ENCODE measurements around the gene TFIP11.

TFIP11 gene

GRCh38 chr22:26485806-26486390, 26.4 kb downstream of the TFIP11 start:
- WGBS (ENCODE audit: insufficient coverage): no CpG with 5 or more reads among the region's 3 CpGs
- peak; percentile 30 to 75 (median 57) for DNase-seq
- H3K4me1 ChIP-seq (ENCODE audit: control extremely low read depth in 1 of 4, control insufficient read depth in 4 of 4, insufficient read depth in 4 of 4, low read length in 3 of 4): peaks cover 27 to 41% (median 37%) of the 10 kb centered on the region in 4 experiments
- H3K27ac ChIP-seq (ENCODE audit: insufficient read depth in 1 of 2, low read depth in 1 of 2, low read length in 2 of 2, poor library complexity in 1 of 2, severe bottlenecking in 2 of 2): peak overlapping the region in 1 of 2 experiments; percentile 31
- H3K36me3 ChIP-seq (ENCODE audit: control insufficient read depth in 4 of 4, insufficient read depth in 4 of 4, low read length in 3 of 4): peaks cover 6 to 55% (median 23%) of the 10 kb centered on the region in 4 experiments
- ChIA-PET POLR2A (no interaction called here), CTCF (interaction anchor here (1.0 to 3.5 kb wide), 2 partner anchors 9 to 16 kb away, joined by 3 to 11 read pairs; no protein-coding TSS in a partner anchor)
- H3K9me3 ChIP-seq (ENCODE audit: control extremely low read depth in 1 of 5, control insufficient read depth in 4 of 5, insufficient read depth in 2 of 5, low read depth in 1 of 5, low read length in 4 of 5): no peaks in the 10 kb centered on the region
- H3K27me3 ChIP-seq (replicated peaks in 2 of 5; ENCODE audit: control insufficient read depth in 4 of 5, insufficient read depth in 5 of 5, low read length in 4 of 5): no peaks in the 10 kb centered on the region
- H3K4me3 ChIP-seq (ENCODE audit: control insufficient read depth in 1 of 7, extremely low read depth in 1 of 7, insufficient read depth in 4 of 7, low read depth in 2 of 7, low read length in 6 of 7): no peak overlapping the region

GRCh38 chr22:26485013-26485412, 27.3 kb downstream of the TFIP11 start:
- H3K27ac ChIP-seq (ENCODE audit: insufficient read depth in 1 of 2, low read depth in 1 of 2, low read length in 2 of 2, poor library complexity in 1 of 2, severe bottlenecking in 2 of 2): peak overlapping the region in 1 of 2 experiments; percentile 28

GRCh38 chr22:26484360-26484706, 27.9 kb downstream of the TFIP11 start:
- peaks cover 39 to 57% (median 52%) of the 10 kb centered on the region in 4 experiments for H3K4me1 ChIP-seq (ENCODE audit: control extremely low read depth in 1 of 4, control insufficient read depth in 4 of 4, insufficient read depth in 4 of 4, low read length in 3 of 4)
- 3% methylated on average over 3 of the region's 6 CpGs for WGBS (ENCODE audit: insufficient coverage)
- CTCF ChIA-PET: interaction anchor here (1.0 to 3.5 kb wide), 5 partner anchors 10 to 182 kb away, joined by 3 to 11 read pairs (median 4); no protein-coding TSS in a partner anchor
- peak in 2 of 3 donors; percentile 53 to 64 for DNase-seq
- peak overlapping the region in 6 of 7 experiments; percentile 73 to 98 (median 86) for H3K4me3 ChIP-seq (ENCODE audit: control insufficient read depth in 1 of 7, extremely low read depth in 1 of 7, insufficient read depth in 4 of 7, low read depth in 2 of 7, low read length in 6 of 7)
- POLR2A ChIA-PET: interaction anchor here (1.8 kb wide), 1 partner anchor 14 kb away, joined by 8 read pairs; no protein-coding TSS in a partner anchor
- H3K9me3 ChIP-seq (ENCODE audit: control extremely low read depth in 1 of 5, control insufficient read depth in 4 of 5, insufficient read depth in 2 of 5, low read depth in 1 of 5, low read length in 4 of 5): no peaks in the 10 kb centered on the region
- H3K36me3 ChIP-seq (ENCODE audit: control insufficient read depth in 4 of 4, insufficient read depth in 4 of 4, low read length in 3 of 4): peaks cover under 1 to 41% (median 12%) of the 10 kb centered on the region in 4 experiments
- no peaks in the 10 kb centered on the region for H3K27me3 ChIP-seq (replicated peaks in 2 of 5; ENCODE audit: control insufficient read depth in 4 of 5, insufficient read depth in 5 of 5, low read length in 4 of 5)
- H3K27ac ChIP-seq (ENCODE audit: insufficient read depth in 1 of 2, low read depth in 1 of 2, low read length in 2 of 2, poor library complexity in 1 of 2, severe bottlenecking in 2 of 2): peak overlapping the region in 1 of 2 experiments; percentile 96

More at GRCh38 chr22:26485013-26485412, 27.3 kb downstream of the TFIP11 start:
- Histone ChIP-seq H3K9me3 (ENCODE audit: control extremely low read depth in 1 of 5, control insufficient read depth in 4 of 5, insufficient read depth in 2 of 5, low read depth in 1 of 5, low read length in 4 of 5) (no peaks in the 10 kb centered on the region), H3K4me1 (ENCODE audit: control extremely low read depth in 1 of 4, control insufficient read depth in 4 of 4, insufficient read depth in 4 of 4, low read length in 3 of 4) (peaks cover 35 to 50% (median 45%) of the 10 kb centered on the region in 4 experiments), H3K36me3 (ENCODE audit: control insufficient read depth in 4 of 4, insufficient read depth in 4 of 4, low read length in 3 of 4) (peaks cover 3 to 47% (median 16%) of the 10 kb centered on the region in 4 experiments), H3K27me3 (replicated peaks in 2 of 5; ENCODE audit: control insufficient read depth in 4 of 5, insufficient read depth in 5 of 5, low read length in 4 of 5) (no peaks in the 10 kb centered on the region), H3K4me3 (ENCODE audit: control insufficient read depth in 1 of 7, extremely low read depth in 1 of 7, insufficient read depth in 4 of 7, low read depth in 2 of 7, low read length in 6 of 7) (peak overlapping the region in 3 of 7 experiments; percentile 19 to 98 (median 82))
- no peak for DNase-seq
- POLR2A ChIA-PET: interaction anchor here (1.8 kb wide), 1 partner anchor 13 kb away, joined by 8 read pairs; no protein-coding TSS in a partner anchor
- CTCF ChIA-PET: interaction anchor here (1.0 to 3.5 kb wide), 4 partner anchors 10 to 17 kb away, joined by 3 to 11 read pairs (median 4); no protein-coding TSS in a partner anchor
- WGBS (ENCODE audit: insufficient coverage): 77% methylated on average over 7 of the region's 7 CpGs

- POLR2A ChIA-PET: interaction anchor here (0.8 to 1.8 kb wide), 4 partner anchors 8 to 89 kb away, joined by 3 to 8 read pairs (median 4); no protein-coding TSS in a partner anchor
- no peaks in the 10 kb centered on the region for H3K27me3 ChIP-seq (replicated peaks in 2 of 5; ENCODE audit: control insufficient read depth in 4 of 5, insufficient read depth in 5 of 5, low read length in 4 of 5)
- H3K4me3 ChIP-seq (ENCODE audit: control insufficient read depth in 1 of 7, extremely low read depth in 1 of 7, insufficient read depth in 4 of 7, low read depth in 2 of 7, low read length in 6 of 7): peak within 1 kb of the TSS; percentile 64 to 98 (median 82)
- WGBS (ENCODE audit: insufficient coverage): under 1% methylated on average over 69 of the region's 85 CpGs
- H3K9me3 ChIP-seq (ENCODE audit: control extremely low read depth in 1 of 5, control insufficient read depth in 4 of 5, insufficient read depth in 2 of 5, low read depth in 1 of 5, low read length in 4 of 5): no peaks in the 10 kb centered on the region
- peaks cover 43 to 63% (median 58%) of the 10 kb centered on the region in 4 experiments for H3K4me1 ChIP-seq (ENCODE audit: control extremely low read depth in 1 of 4, control insufficient read depth in 4 of 4, insufficient read depth in 4 of 4, low read length in 3 of 4)
- peak within 1 kb of the TSS; percentile 93 to 96 for H3K27ac ChIP-seq (ENCODE audit: insufficient read depth in 1 of 2, low read depth in 1 of 2, low read length in 2 of 2, poor library complexity in 1 of 2, severe bottlenecking in 2 of 2)
- CTCF ChIA-PET: interaction anchor here (0.9 to 3.5 kb wide), 10 partner anchors 9 to 182 kb away, joined by 3 to 11 read pairs (median 4); no protein-coding TSS in a partner anchor
- DNase-seq: peak; percentile 92 to 96 (median 96)
- H3K36me3 ChIP-seq (ENCODE audit: control insufficient read depth in 4 of 4, insufficient read depth in 4 of 4, low read length in 3 of 4): peaks cover 0 to 34% (median 8%) of the 10 kb centered on the region in 4 experiments
Observed at GRCh38 chr22:26483439-26484359, 28.6 kb downstream of the TFIP11 start, which contains the start of the genes HPS4 and SRRD. TSS of gene HPS4 (minus strand) at chr22:26483783. CDS start at chr22:26481762, 2,021 bp downstream. TSS of gene SRRD (plus strand) at chr22:26483877. CDS start at chr22:26483891, 14 bp downstream.

- Histone ChIP-seq H3K4me1 (ENCODE audit: control extremely low read depth in 1 of 4, control insufficient read depth in 4 of 4, insufficient read depth in 4 of 4, low read length in 3 of 4) (peaks cover 46 to 70% (median 64%) of the 10 kb centered on the region in 4 experiments), H3K27ac (ENCODE audit: insufficient read depth in 1 of 2, low read depth in 1 of 2, low read length in 2 of 2, poor library complexity in 1 of 2, severe bottlenecking in 2 of 2) (peak overlapping the region; percentile 93 to 96), H3K27me3 (replicated peaks in 2 of 5; ENCODE audit: control insufficient read depth in 4 of 5, insufficient read depth in 5 of 5, low read length in 4 of 5) (no peaks in the 10 kb centered on the region), H3K9me3 (ENCODE audit: control extremely low read depth in 1 of 5, control insufficient read depth in 4 of 5, insufficient read depth in 2 of 5, low read depth in 1 of 5, low read length in 4 of 5) (no peaks in the 10 kb centered on the region), H3K4me3 (ENCODE audit: control insufficient read depth in 1 of 7, extremely low read depth in 1 of 7, insufficient read depth in 4 of 7, low read depth in 2 of 7, low read length in 6 of 7) (peak overlapping the region; percentile 64 to 98 (median 82)), H3K36me3 (ENCODE audit: control insufficient read depth in 4 of 4, insufficient read depth in 4 of 4, low read length in 3 of 4) (peaks cover 0 to 29% (median 3%) of the 10 kb centered on the region in 4 experiments)
- WGBS (ENCODE audit: insufficient coverage): 0% methylated on average over 6 of the region's 7 CpGs
- CTCF ChIA-PET: interaction anchor here (0.9 to 3.5 kb wide), 8 partner anchors 10 to 183 kb away, joined by 3 to 11 read pairs (median 4); no protein-coding TSS in a partner anchor
- DNase-seq: no peak
- POLR2A ChIA-PET: interaction anchor here (0.8 to 1.8 kb wide), 4 partner anchors 9 to 90 kb away, joined by 3 to 8 read pairs (median 4); no protein-coding TSS in a partner anchor
Observed at GRCh38 chr22:26483043-26483438, 29.2 kb downstream of the TFIP11 start.

GRCh38 chr22:26482161-26482560, 30.1 kb downstream of the TFIP11 start:
- peak overlapping the region in 1 of 2 experiments; percentile 96 for H3K27ac ChIP-seq (ENCODE audit: insufficient read depth in 1 of 2, low read depth in 1 of 2, low read length in 2 of 2, poor library complexity in 1 of 2, severe bottlenecking in 2 of 2)
- peak in 2 of 3 donors; percentile 32 to 34 for DNase-seq
- peaks cover 0 to 26% (median 4%) of the 10 kb centered on the region in 4 experiments for H3K36me3 ChIP-seq (ENCODE audit: control insufficient read depth in 4 of 4, insufficient read depth in 4 of 4, low read length in 3 of 4)

More at GRCh38 chr22:26482161-26482560, 30.1 kb downstream of the TFIP11 start:
- peaks cover 50 to 78% (median 70%) of the 10 kb centered on the region in 4 experiments for H3K4me1 ChIP-seq (ENCODE audit: control extremely low read depth in 1 of 4, control insufficient read depth in 4 of 4, insufficient read depth in 4 of 4, low read length in 3 of 4)
- 65% methylated on average over 5 of the region's 5 CpGs for WGBS (ENCODE audit: insufficient coverage)
- CTCF ChIA-PET: interaction anchor here (0.6 to 2.1 kb wide), 4 partner anchors 10 to 182 kb away, joined by 3 to 7 read pairs (median 6); no protein-coding TSS in a partner anchor
- H3K9me3 ChIP-seq (ENCODE audit: control extremely low read depth in 1 of 5, control insufficient read depth in 4 of 5, insufficient read depth in 2 of 5, low read depth in 1 of 5, low read length in 4 of 5): no peaks in the 10 kb centered on the region
- H3K4me3 ChIP-seq (ENCODE audit: control insufficient read depth in 1 of 7, extremely low read depth in 1 of 7, insufficient read depth in 4 of 7, low read depth in 2 of 7, low read length in 6 of 7): peak overlapping the region in 3 of 7 experiments; percentile 80 to 98 (median 90)
- no peaks in the 10 kb centered on the region for H3K27me3 ChIP-seq (replicated peaks in 2 of 5; ENCODE audit: control insufficient read depth in 4 of 5, insufficient read depth in 5 of 5, low read length in 4 of 5)
- POLR2A ChIA-PET: no interaction called here

Data from common myeloid progenitor, CD34-positive (primary cell).